ENCODE data around the gene ONECUT2. TPM values are rescaled to one million over a fixed set of nuclear protein-coding genes. Genes with fewer than 3 reads are reported as not detected.
A peak's percentile ranks its signal among the peaks of the same experiment; 100 is the strongest.

The ONECUT2 gene
- polyA plus RNA-seq, 1 experiment: not detected

- CTCF ChIA-PET: interaction anchor here (1.0 to 1.1 kb wide), 2 partner anchors 699 to 744 kb away, joined by 3 to 4 read pairs; no protein-coding TSS in a partner anchor
- no peak for DNase-seq (ENCODE audit: low read depth)
- POLR2A ChIA-PET: no interaction called here
Observed at GRCh38 chr18:57446322-57446721, 11.1 kb downstream of the ONECUT2 start.

GRCh38 chr18:57447154-57447621, 12.0 kb downstream of the ONECUT2 start:
- ChIA-PET CTCF (interaction anchor here (1.0 kb wide), 1 partner anchor 699 kb away, joined by 3 read pairs; no protein-coding TSS in a partner anchor), POLR2A (no interaction called here)
- no peak for DNase-seq (ENCODE audit: low read depth)
- Histone ChIP-seq H3K4me3 (ENCODE audit: low read depth, low read length) (no peak overlapping the region), H3K36me3 (ENCODE audit: control insufficient read depth, insufficient read depth, low read length) (no peaks in the 10 kb centered on the region), H3K27me3 (ENCODE audit: control insufficient read depth, insufficient read depth, low read length) (peaks cover 12% of the 10 kb centered on the region)
- TF ChIP-seq CTCF (IDR thresholded peaks at IDR 0.05; ENCODE audit: insufficient read depth, low read depth, low read length): no peak

More at GRCh38 chr18:57446322-57446721, 11.1 kb downstream of the ONECUT2 start:
- peak; percentile 57 for TF ChIP-seq CTCF (IDR thresholded peaks at IDR 0.05; ENCODE audit: insufficient read depth, low read depth, low read length)
- no peaks in the 10 kb centered on the region for H3K36me3 ChIP-seq (ENCODE audit: control insufficient read depth, insufficient read depth, low read length)
- no peak overlapping the region for H3K4me3 ChIP-seq (ENCODE audit: low read depth, low read length)
- H3K27me3 ChIP-seq (ENCODE audit: control insufficient read depth, insufficient read depth, low read length): peaks cover 14% of the 10 kb centered on the region

- ChIA-PET CTCF (interaction anchor here (0.5 to 1.5 kb wide), 2 partner anchors 9 to 24 kb away, joined by 3 to 4 read pairs; no protein-coding TSS in a partner anchor), POLR2A (no interaction called here)
- no peak for TF ChIP-seq CTCF (IDR thresholded peaks at IDR 0.05; ENCODE audit: insufficient read depth, low read depth, low read length)
- no peak for DNase-seq (ENCODE audit: low read depth)
- no peaks in the 10 kb centered on the region; the same call in 1 of the 2 replicates for H3K27me3 ChIP-seq (ENCODE audit: control insufficient read depth, insufficient read depth, low read length)
- no peaks in the 10 kb centered on the region for H3K36me3 ChIP-seq (ENCODE audit: control insufficient read depth, insufficient read depth, low read length)
- no peak overlapping the region for H3K4me3 ChIP-seq (ENCODE audit: low read depth, low read length)
Observed at GRCh38 chr18:57455576-57456129, 20.5 kb downstream of the ONECUT2 start.

- ChIA-PET POLR2A (no interaction called here), CTCF (no interaction called here)
- DNase-seq (ENCODE audit: low read depth): no peak
Observed at GRCh38 chr18:57461652-57462269, 26.6 kb downstream of the ONECUT2 start.

More at GRCh38 chr18:57461652-57462269, 26.6 kb downstream of the ONECUT2 start:
- TF ChIP-seq CTCF (IDR thresholded peaks at IDR 0.05; ENCODE audit: insufficient read depth, low read depth, low read length): no peak
- Histone ChIP-seq H3K36me3 (ENCODE audit: control insufficient read depth, insufficient read depth, low read length) (no peaks in the 10 kb centered on the region), H3K4me3 (ENCODE audit: low read depth, low read length) (no peak overlapping the region), H3K27me3 (ENCODE audit: control insufficient read depth, insufficient read depth, low read length) (no peaks in the 10 kb centered on the region; the same call in 1 of the 2 replicates)

Measured in BJ (cell line).